OCI-LY1 (cell line): ENCODE results near the gene GNPTAB.

ENCODE experiments used
- CTCF ChIP-seq: fragments of 200-600 bp; sonication (generic), shearing (Covaris generic); IDR thresholded peaks from 2 replicates; pipeline ENCODE4 v1.5.1; 2017; ENCODE audit warnings: mild to moderate bottlenecking, antibody characterized with exemption, low read length, moderate library complexity, mixed read lengths
- EZH2 ChIP-seq: fragments of 200-600 bp; sonication (generic), shearing (Covaris generic); IDR thresholded peaks from 2 replicates; pipeline ENCODE4 v1.8.0; 2017; ENCODE audit warnings: borderline replicate concordance, mixed run types, mild to moderate bottlenecking, antibody characterized with exemption, low read length, moderate library complexity, mixed read lengths

GRCh38 chr12:101740566-101740965, 90.2 kb downstream of the GNPTAB start:
- TF ChIP-seq EZH2 (no peak), CTCF (no peak)
